BJ (cell line): ENCODE results near the gene CCDC30. TPM values are rescaled to one million over a fixed set of nuclear protein-coding genes. Genes with fewer than 3 reads are reported as not detected.

Experiments used
- CTCF ChIA-PET: fragments of 350-600 bp; formaldehyde crosslinking; extraction: SDS; loops from one replicate; lab custom pipeline; 2021; ENCODE audit warnings: antibody characterized with exemption, inconsistent platforms; lab: Yijun Ruan, JAX
- POLR2A ChIA-PET: fragments of 300-600 bp; sonication (Branson Sonifier 250); formaldehyde crosslinking; extraction: SDS; loops from one replicate; lab custom pipeline; 2021; ENCODE audit warnings: antibody characterized with exemption; lab: Charles Lee
- DNase-seq: peaks from one replicate; pipeline ENCODE4 v3.0.0-alpha.2; 2011; ENCODE audit warnings: low read depth
- H3K27me3 ChIP-seq: 2 replicates; pipeline ENCODE4 v1.6.0; 2011; ENCODE audit warnings: low read length; ENCODE audit not compliant: control insufficient read depth, insufficient read depth
- H3K36me3 ChIP-seq: 2 replicates; pipeline ENCODE4 v1.5.1; 2011; ENCODE audit warnings: low read length; ENCODE audit not compliant: control insufficient read depth, insufficient read depth
- H3K4me3 ChIP-seq: 2 replicates; pipeline ENCODE4 v1.5.1; 2011; ENCODE audit warnings: low read depth, mild to moderate bottlenecking, control low read depth, low read length
- polyA plus RNA-seq: library from polyadenylated mRNA; depleted of rRNA; stranded (reverse); fragments of >200 nt; gene quantifications from 2 replicates; pipeline ENCODE4 v1.2.3, GENCODE V29; 2011
- TF ChIP-seq, protein P1 (sequence below): IDR thresholded peaks from 2 replicates; pipeline ENCODE4 v1.5.1; 2011; ENCODE audit warnings: low read depth, mild to moderate bottlenecking, control low read depth, inconsistent platforms, low read length, moderate library complexity; ENCODE audit not compliant: insufficient read depth

CCDC30 gene
- polyA plus RNA-seq, 1 experiment = 0.26 TPM

DNA sequence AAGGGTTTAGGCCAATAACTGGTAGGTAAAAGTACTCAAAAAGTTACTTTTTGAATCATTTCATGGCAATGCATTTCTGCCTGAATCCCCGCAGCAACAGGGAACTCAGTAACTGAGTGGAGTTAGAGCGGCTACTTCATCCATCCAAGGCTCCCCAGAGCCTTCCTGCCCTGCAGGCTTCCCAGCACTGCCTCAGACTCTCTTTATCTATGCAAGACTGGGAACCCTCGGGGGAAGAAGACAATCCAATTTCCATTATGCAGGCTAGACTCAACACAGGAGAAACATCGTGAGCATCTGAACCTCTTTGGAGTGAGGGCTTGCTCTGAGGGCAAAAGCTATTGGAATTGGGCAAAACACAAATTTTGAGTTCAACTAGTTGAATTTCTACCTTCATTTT, 30.4 kb upstream of the CCDC30 start:
- POLR2A ChIA-PET = no interaction called here
- no peak overlapping the region for H3K4me3 ChIP-seq
- H3K36me3 ChIP-seq = no peaks in the 10 kb centered on the region
- DNase-seq = no peak
- CTCF ChIA-PET = no interaction called here
- TF ChIP-seq, protein P1, sequence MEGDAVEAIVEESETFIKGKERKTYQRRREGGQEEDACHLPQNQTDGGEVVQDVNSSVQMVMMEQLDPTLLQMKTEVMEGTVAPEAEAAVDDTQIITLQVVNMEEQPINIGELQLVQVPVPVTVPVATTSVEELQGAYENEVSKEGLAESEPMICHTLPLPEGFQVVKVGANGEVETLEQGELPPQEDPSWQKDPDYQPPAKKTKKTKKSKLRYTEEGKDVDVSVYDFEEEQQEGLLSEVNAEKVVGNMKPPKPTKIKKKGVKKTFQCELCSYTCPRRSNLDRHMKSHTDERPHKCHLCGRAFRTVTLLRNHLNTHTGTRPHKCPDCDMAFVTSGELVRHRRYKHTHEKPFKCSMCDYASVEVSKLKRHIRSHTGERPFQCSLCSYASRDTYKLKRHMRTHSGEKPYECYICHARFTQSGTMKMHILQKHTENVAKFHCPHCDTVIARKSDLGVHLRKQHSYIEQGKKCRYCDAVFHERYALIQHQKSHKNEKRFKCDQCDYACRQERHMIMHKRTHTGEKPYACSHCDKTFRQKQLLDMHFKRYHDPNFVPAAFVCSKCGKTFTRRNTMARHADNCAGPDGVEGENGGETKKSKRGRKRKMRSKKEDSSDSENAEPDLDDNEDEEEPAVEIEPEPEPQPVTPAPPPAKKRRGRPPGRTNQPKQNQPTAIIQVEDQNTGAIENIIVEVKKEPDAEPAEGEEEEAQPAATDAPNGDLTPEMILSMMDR = no peak
- no peaks in the 10 kb centered on the region for H3K27me3 ChIP-seq

DNA sequence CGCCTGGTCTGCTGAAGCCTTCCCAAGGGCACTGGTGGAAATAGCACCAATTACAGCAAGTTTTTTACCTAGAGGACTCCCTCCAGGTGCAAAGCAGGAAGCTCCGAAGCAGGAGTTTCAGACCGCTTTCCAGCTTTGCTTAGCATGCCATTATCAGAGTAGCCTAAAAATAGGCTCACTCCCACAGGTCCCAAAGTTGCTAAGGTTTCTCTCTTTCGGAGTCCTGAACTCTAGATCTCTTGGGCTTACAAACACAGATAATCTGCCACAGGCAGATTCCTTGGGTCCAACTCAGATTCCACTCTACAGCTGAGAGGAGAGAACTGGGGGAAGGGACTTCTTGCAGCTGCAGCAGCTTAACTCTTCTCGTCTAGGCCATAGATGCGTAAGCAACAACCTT, 29.7 kb upstream of the CCDC30 start:
- ChIA-PET POLR2A (no interaction called here), CTCF (interaction anchor here (1.3 kb wide), 1 partner anchor 10 kb away, joined by 4 read pairs; no protein-coding TSS in a partner anchor)
- 0 out of 2 replicates have a peak, but pooled peaks cover 1% of the 10 kb centered on the region for H3K27me3 ChIP-seq
- DNase-seq = no peak
- no peak overlapping the region for H3K4me3 ChIP-seq
- no peaks in the 10 kb centered on the region for H3K36me3 ChIP-seq
- TF ChIP-seq, protein P1 = no peak

DNA sequence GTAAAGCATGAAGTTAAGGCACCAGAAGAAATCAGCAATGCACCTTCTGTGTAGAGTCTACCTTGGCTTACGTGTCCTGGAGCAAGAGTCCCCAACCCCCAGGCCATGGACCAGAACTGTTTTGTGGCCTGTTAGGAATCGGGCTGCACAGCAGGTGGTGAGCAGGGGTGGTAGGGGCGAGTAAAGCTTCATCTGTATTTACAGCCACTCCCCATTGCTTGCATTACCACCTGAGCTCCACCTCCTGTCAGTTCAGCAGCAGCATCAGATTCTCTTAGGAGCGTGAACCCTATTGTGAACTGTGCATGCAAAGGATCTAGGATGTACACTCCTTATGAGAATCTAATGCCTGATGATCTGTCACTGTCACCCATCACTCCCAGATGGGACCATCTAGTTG, 28.7 kb upstream of the CCDC30 start:
- Histone ChIP-seq H3K27me3 (0 out of 2 replicates have a peak, but pooled peaks cover 1% of the 10 kb centered on the region), H3K4me3 (no peak overlapping the region), H3K36me3 (no peaks in the 10 kb centered on the region)
- CTCF ChIA-PET = interaction anchor here (0.8 to 1.3 kb wide), 2 partner anchors 9 to 261 kb away, joined by 4 read pairs; no protein-coding TSS in a partner anchor
- no peak for DNase-seq
- TF ChIP-seq, protein P1 = no peak
- POLR2A ChIA-PET = interaction anchor here (0.6 kb wide), 1 partner anchor 526 kb away, joined by 3 read pairs; no protein-coding TSS in a partner anchor

DNA sequence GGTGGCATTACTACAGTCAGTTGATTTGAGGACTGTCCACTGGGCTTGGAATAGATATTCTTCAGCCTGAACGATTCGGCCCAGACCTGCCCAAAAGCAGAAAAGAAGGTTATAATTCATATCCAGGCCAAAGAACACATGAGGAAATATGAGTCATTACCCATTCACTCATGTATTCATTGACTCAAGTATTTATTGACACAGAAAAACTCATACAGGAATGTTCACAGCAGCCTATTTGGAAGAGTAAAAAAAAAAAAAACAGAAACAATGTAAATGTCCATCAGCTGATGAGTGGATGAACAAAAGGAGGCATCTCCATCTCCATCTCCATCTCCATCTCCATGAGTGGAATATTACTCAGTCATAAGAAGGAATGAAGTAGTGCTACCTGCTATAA, 23.1 kb upstream of the CCDC30 start:
- Histone ChIP-seq H3K4me3 (no peak overlapping the region), H3K36me3 (no peaks in the 10 kb centered on the region), H3K27me3 (peaks cover 1% of the 10 kb centered on the region; the same call in 1 of the 2 replicates)
- TF ChIP-seq, protein P1 = no peak
- ChIA-PET POLR2A (no interaction called here), CTCF (no interaction called here)
- DNase-seq = peak; percentile 4

DNA sequence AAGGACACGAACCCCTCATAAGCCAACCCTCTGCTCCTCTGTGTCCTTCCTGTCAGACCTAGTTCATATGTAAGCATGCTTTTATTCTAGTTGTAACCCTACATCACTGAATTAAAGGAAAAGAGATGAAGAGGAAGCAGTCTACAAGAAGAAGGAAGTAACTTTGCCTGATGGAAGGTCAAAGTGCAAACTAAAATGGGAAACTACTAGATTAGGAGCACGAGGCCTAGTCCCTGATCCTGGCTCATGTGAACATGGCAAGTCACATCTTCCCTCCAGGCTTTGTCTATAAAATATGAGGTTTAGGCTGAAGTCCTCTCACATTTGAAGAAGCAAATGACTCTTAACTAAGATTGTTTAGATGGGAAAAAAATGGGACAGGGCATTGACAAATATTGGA, 20.4 kb upstream of the CCDC30 start:
- TF ChIP-seq, protein P1 = no peak
- H3K36me3 ChIP-seq = no peaks in the 10 kb centered on the region
- H3K27me3 ChIP-seq = peaks cover 1% of the 10 kb centered on the region; the same call in 1 of the 2 replicates
- CTCF ChIA-PET = interaction anchor here (1.4 kb wide), 1 partner anchor 9 kb away, joined by 4 read pairs; no protein-coding TSS in a partner anchor
- DNase-seq = no peak
- H3K4me3 ChIP-seq = no peak overlapping the region
- POLR2A ChIA-PET = no interaction called here
